Activated naive CD8-positive, alpha-beta T cell (primary cell): Measurements from ENCODE around the gene CTXN3.
"Not testable (repeated sequence)": the region's sequence is repeated elsewhere in the genome, so short reads cannot be mapped to it uniquely, and the experiment has no call there.

ENCODE experiments used
- H3K27ac Mint-ChIP-seq: one replicate; pipeline ENCODE4 v1.8.0; 2021; ENCODE audit warnings: mixed read lengths
- H3K27me3 Mint-ChIP-seq: one replicate; pipeline ENCODE4 v1.8.0; 2021; ENCODE audit warnings: mixed read lengths
- H3K36me3 Mint-ChIP-seq: one replicate; pipeline ENCODE4 v1.8.0; 2021; ENCODE audit warnings: mixed read lengths
- H3K4me1 Mint-ChIP-seq: one replicate; pipeline ENCODE4 v1.8.0; 2021; ENCODE audit warnings: low read depth, mixed read lengths
- H3K4me3 Mint-ChIP-seq: one replicate; pipeline ENCODE4 v1.8.0; 2021; ENCODE audit warnings: mild to moderate bottlenecking, mixed read lengths
- H3K9me3 Mint-ChIP-seq: one replicate; pipeline ENCODE4 v1.8.0; 2021; ENCODE audit warnings: low read depth, mixed read lengths

CTXN3 gene

DNA sequence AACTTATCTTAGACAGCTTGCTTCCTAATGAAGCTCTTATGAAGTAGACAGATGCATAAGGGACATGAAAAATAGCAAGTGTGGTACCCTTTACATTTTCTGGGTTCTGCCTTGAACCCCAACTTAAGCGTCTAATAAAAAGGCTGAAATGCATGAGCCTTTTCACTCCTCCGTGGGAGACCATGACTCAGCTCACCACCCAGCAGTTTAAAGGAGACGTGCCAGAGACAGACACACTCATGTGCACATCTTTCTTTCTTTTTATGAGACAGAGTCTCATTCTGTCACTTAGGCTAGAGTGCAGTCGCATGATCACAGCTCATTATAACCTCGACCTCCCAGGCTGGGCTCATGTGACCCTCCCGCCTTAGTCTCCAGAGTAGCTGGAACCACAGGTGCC, 22.3 kb downstream of the CTXN3 start:
- Mint-ChIP-seq H3K36me3 (no peaks in the 10 kb centered on the region), H3K4me1 (no peaks in the 10 kb centered on the region), H3K4me3 (no peak overlapping the region), H3K27ac (no peak overlapping the region), H3K27me3 (no peaks in the 10 kb centered on the region), H3K9me3 (no peaks in the 10 kb centered on the region)

- no peaks in the 10 kb centered on the region for H3K36me3 Mint-ChIP-seq
- H3K27me3 Mint-ChIP-seq = no peaks in the 10 kb centered on the region
- H3K4me1 Mint-ChIP-seq = no peaks in the 10 kb centered on the region
- H3K9me3 Mint-ChIP-seq = no peaks in the 10 kb centered on the region
- H3K27ac Mint-ChIP-seq = no peak overlapping the region
- H3K4me3 Mint-ChIP-seq = no peak overlapping the region
These were observed 24.4 kb downstream of the CTXN3 start for GRCh38 chr5:127673117-127673800.

DNA sequence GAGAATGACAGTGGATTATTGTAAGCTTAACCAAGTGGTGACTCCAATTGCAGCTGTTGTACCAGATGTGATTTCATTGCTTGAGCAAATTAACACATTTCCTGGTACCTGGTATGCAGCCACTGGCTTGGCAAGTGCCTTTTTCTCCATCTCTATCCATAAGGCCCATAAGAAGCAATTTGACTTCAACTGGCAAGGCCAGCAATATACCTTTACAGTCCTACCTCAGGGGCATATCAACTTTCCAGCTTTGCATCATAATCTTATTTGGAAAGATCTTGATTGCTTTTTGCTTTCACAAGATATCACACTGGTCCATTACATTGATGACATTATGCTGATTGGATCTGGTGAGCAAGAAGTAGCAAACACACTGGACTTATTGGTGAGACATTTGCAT, 28.1 kb downstream of the CTXN3 start:
- not testable (repeated sequence) for H3K27ac Mint-ChIP-seq, H3K4me3 Mint-ChIP-seq, H3K36me3 Mint-ChIP-seq, H3K27me3 Mint-ChIP-seq, H3K4me1 Mint-ChIP-seq, H3K9me3 Mint-ChIP-seq

GRCh38 chr5:127679691-127680330, 30.9 kb downstream of the CTXN3 start:
- not testable (repeated sequence) for H3K9me3 Mint-ChIP-seq, H3K27me3 Mint-ChIP-seq, H3K4me1 Mint-ChIP-seq, H3K27ac Mint-ChIP-seq, H3K36me3 Mint-ChIP-seq, H3K4me3 Mint-ChIP-seq

DNA sequence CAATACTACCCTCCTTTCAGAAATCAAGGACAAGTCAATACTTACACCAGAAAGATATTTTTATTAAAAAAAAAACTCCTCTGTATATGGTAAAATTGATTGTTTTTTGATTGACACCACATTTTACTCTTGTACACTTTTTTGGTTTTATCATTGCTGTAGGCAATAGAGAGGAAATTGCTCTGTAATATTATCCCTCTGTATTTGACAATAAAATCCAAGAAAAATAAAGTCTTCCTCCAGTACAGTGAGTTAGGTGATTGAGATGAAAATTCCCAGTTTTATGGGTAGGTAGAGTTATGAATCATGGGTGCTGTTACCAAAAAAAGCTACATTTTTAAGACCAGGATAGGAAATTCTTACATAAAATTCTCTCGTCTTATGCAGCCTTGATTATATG, 31.7 kb downstream of the CTXN3 start:
- no peaks in the 10 kb centered on the region for H3K36me3 Mint-ChIP-seq
- no peak overlapping the region for H3K27ac Mint-ChIP-seq
- H3K4me3 Mint-ChIP-seq = no peak overlapping the region
- no peaks in the 10 kb centered on the region for H3K9me3 Mint-ChIP-seq
- H3K4me1 Mint-ChIP-seq = no peaks in the 10 kb centered on the region
- H3K27me3 Mint-ChIP-seq = peaks cover 1% of the 10 kb centered on the region

- peaks cover 1% of the 10 kb centered on the region for H3K27me3 Mint-ChIP-seq
- H3K4me1 Mint-ChIP-seq = no peaks in the 10 kb centered on the region
- H3K9me3 Mint-ChIP-seq = no peaks in the 10 kb centered on the region
These were observed 34.1 kb downstream of the CTXN3 start for GRCh38 chr5:127683008-127683407.

GRCh38 chr5:127684726-127685467, 36.0 kb downstream of the CTXN3 start:
- no peaks in the 10 kb centered on the region for H3K4me1 Mint-ChIP-seq
- H3K27me3 Mint-ChIP-seq = peaks cover 1% of the 10 kb centered on the region
- H3K36me3 Mint-ChIP-seq = no peaks in the 10 kb centered on the region
- no peak overlapping the region for H3K4me3 Mint-ChIP-seq
- no peaks in the 10 kb centered on the region for H3K9me3 Mint-ChIP-seq
- H3K27ac Mint-ChIP-seq = no peak overlapping the region

More at GRCh38 chr5:127683008-127683407, 34.1 kb downstream of the CTXN3 start:
- Mint-ChIP-seq H3K4me3 (no peak overlapping the region), H3K27ac (no peak overlapping the region), H3K36me3 (no peaks in the 10 kb centered on the region)

DNA sequence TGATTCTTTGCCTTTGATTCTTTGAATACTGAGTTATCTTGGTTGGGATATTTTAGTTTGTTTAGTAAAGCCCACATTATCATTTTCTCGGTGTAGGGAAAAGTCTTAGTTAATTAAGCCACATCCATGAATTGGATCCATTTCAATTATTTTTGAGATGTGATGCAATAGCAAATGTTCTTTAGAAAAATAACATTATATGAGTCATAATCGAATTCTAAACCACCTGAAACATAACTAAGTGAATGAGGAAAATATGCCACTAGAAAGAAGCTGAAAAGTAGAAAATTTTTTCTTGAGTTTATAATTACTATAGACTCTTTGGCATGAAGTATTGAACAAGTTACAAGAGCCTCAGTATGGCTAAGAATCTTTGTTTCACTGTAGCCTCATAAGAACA, 36.8 kb downstream of the CTXN3 start:
- no peaks in the 10 kb centered on the region for H3K4me1 Mint-ChIP-seq
- no peaks in the 10 kb centered on the region for H3K36me3 Mint-ChIP-seq
- no peak overlapping the region for H3K27ac Mint-ChIP-seq
- peaks cover 1% of the 10 kb centered on the region for H3K27me3 Mint-ChIP-seq
- H3K4me3 Mint-ChIP-seq = no peak overlapping the region
- H3K9me3 Mint-ChIP-seq = no peaks in the 10 kb centered on the region

DNA sequence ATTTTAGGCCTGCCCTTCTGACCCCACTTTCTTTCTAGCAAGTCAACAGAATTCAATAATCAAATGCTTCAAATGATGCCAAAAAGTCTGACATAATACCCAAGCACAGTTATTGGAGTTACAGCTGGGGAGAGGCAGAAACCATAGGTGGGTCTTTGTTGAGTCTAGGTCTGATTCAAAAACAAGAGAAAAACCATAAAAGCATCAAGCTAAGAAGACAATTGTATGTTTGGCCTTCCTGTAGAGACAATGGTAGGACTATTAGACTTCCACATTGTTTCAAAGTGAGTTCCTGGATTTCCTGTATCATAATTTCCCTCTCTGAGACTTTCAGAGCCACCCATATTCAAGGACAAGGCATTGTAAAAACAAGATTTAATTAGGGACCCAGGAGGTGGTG, 37.5 kb downstream of the CTXN3 start:
- H3K4me3 Mint-ChIP-seq = no peak overlapping the region
- H3K4me1 Mint-ChIP-seq = no peaks in the 10 kb centered on the region
- no peaks in the 10 kb centered on the region for H3K9me3 Mint-ChIP-seq
- no peaks in the 10 kb centered on the region for H3K36me3 Mint-ChIP-seq
- H3K27ac Mint-ChIP-seq = no peak overlapping the region
- H3K27me3 Mint-ChIP-seq = peaks cover 1% of the 10 kb centered on the region

DNA sequence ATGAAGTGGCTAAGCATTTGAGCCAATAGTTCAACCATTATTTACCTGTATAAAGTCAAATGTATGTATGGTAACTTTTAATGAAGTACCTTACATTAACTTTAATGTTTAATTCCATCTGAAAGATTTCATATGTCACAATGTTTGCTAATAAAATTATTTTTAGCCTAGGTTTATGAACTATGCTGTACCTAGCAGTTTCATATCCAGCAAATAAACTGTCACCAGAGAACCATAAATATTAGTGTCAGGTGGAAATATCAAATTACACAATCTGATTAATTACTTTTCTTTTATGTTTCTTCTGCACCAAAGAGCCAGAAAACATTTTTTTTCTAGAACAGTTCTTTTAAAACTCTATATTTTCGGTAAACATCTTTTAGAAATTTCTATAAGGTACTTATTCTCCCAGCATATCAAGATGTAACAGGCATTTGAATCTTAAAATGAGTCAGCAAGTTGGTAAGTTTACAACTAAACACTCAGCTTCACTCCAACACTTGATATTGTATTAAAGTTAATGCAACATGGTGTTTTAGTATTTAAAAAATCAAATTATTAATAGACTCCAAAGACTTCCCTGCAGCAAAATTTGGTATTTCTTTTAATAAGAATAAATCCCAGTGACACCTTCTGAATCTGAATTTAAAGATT, 45.8 kb downstream of the CTXN3 start:
- Mint-ChIP-seq H3K27me3 (peaks cover 6% of the 10 kb centered on the region), H3K9me3 (no peaks in the 10 kb centered on the region), H3K36me3 (no peaks in the 10 kb centered on the region), H3K4me1 (no peaks in the 10 kb centered on the region), H3K4me3 (no peak overlapping the region), H3K27ac (no peak overlapping the region)

DNA sequence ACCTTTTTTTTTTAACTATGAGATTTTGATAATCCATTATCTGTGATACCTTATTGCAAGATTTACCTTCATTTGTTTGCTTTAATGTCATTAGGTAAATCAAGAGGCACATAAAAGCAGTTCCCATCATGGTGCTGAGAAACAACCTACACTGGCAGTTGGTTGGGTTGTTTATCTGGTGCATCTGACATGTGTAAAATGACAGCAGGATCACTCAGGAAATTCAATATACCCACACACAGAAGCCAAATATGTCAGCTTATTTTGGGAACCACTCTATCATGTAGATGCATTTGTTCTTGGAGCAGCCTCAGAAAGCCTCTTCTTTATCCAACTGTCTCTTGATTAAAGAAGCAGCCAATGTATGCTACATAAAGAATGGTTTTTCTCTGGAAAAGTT, 46.5 kb downstream of the CTXN3 start:
- H3K4me1 Mint-ChIP-seq = no peaks in the 10 kb centered on the region

DNA sequence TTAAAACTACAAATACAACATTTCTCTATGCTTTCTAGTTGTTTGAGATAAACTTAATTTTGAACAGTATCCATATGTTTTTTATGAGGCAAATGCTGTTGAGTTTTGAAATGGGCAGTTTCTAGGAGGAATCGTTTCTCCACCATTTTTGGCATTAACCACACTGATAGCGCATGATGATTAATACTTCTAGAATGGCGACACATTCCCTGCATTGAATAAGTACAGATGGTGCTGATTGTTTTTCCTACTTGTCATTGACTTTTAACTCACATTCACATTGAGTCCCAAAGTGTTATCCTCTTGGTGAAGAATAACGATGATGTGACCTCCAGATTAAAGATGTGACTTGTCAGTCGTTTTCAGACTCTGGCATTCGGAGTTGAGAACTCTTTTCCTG, 47.8 kb downstream of the CTXN3 start:
- Mint-ChIP-seq H3K4me1 (no peaks in the 10 kb centered on the region), H3K9me3 (no peaks in the 10 kb centered on the region), H3K27ac (no peak overlapping the region), H3K4me3 (no peak overlapping the region), H3K36me3 (no peaks in the 10 kb centered on the region), H3K27me3 (peaks cover 6% of the 10 kb centered on the region)

More for the DNA sequence above, 46.5 kb downstream of the CTXN3 start:
- Mint-ChIP-seq H3K27me3 (peaks cover 6% of the 10 kb centered on the region), H3K9me3 (no peaks in the 10 kb centered on the region), H3K4me3 (no peak overlapping the region), H3K36me3 (no peaks in the 10 kb centered on the region), H3K27ac (no peak overlapping the region)

DNA sequence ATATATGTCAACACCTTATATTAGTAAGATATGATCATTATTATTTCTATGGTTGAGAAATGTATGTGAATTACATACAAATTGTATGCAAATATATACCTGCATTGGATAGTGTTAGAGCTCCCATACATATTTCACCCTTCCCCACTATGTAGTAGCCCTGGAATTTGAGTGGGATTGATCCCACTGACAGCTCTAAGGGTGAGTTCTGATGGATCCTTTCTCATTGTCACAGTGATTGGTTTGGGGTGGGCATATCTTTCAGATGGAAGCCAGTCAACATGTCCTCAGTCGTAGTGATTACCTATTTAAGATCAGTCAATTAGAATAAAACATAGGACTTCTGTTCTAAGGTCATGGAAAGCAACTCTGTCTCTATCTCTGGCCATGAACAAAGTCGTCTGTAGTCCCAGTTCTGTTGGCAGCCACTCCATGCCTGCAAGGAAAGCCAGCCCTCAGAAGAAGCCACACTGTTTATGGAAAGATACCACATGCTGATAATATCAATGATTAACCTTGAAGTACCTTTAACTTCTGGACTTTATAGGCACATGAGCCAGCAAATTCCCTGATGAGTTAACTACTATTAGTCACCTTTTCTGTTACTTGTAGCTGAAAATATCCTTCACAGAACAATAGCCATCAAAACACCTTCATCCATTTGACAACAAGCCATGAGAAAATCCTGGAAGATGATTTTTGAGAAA, 49.2 kb downstream of the CTXN3 start:
- no peaks in the 10 kb centered on the region for H3K9me3 Mint-ChIP-seq
- H3K4me3 Mint-ChIP-seq = no peak overlapping the region
- no peaks in the 10 kb centered on the region for H3K4me1 Mint-ChIP-seq
- no peaks in the 10 kb centered on the region for H3K36me3 Mint-ChIP-seq
- no peak overlapping the region for H3K27ac Mint-ChIP-seq
- H3K27me3 Mint-ChIP-seq = peaks cover 4% of the 10 kb centered on the region

GRCh38 chr5:127699416-127699815, 50.5 kb downstream of the CTXN3 start:
- no peaks in the 10 kb centered on the region for H3K36me3 Mint-ChIP-seq
- no peaks in the 10 kb centered on the region for H3K9me3 Mint-ChIP-seq
- no peaks in the 10 kb centered on the region for H3K4me1 Mint-ChIP-seq
- no peak overlapping the region for H3K27ac Mint-ChIP-seq
- no peak overlapping the region for H3K4me3 Mint-ChIP-seq
- peaks cover 1% of the 10 kb centered on the region for H3K27me3 Mint-ChIP-seq
